ENCODE results near the gene SERPINA9.
"Not testable (repeated sequence)": the region's sequence is repeated elsewhere in the genome, so short reads cannot be mapped to it uniquely, and the experiment has no call there.

SERPINA9 gene, protein sequence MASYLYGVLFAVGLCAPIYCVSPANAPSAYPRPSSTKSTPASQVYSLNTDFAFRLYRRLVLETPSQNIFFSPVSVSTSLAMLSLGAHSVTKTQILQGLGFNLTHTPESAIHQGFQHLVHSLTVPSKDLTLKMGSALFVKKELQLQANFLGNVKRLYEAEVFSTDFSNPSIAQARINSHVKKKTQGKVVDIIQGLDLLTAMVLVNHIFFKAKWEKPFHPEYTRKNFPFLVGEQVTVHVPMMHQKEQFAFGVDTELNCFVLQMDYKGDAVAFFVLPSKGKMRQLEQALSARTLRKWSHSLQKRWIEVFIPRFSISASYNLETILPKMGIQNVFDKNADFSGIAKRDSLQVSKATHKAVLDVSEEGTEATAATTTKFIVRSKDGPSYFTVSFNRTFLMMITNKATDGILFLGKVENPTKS

DNA sequence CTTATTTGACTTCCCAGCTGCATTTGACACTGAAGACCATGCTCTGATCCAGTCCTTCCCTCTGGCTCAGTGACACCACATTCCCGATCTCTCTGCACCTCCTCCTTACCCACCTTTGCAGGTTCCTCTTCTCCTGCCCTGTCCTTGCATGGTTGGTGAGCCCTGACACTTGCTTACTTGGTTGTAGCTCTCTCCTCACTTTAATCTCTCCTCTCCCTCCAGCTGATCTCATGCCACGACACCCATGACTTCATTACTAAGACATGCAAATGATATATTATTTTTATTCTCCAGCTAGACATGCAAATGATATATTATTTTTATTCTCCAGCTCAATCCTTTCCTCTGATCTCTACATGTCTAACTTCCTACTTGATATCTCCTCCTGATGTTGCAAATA is at the start of gene SERPINA9:
Gene SERPINA9, minus strand, starts transcription at position 175 of the 400 bp plus-strand sequence. CDS start 6,357 bp downstream, outside the sequence.
- DNase-seq, result no peak

- no peak for DNase-seq
Observed at GRCh38 chr14:94524093-94524492, 48.1 kb upstream of the SERPINA9 start.

DNA sequence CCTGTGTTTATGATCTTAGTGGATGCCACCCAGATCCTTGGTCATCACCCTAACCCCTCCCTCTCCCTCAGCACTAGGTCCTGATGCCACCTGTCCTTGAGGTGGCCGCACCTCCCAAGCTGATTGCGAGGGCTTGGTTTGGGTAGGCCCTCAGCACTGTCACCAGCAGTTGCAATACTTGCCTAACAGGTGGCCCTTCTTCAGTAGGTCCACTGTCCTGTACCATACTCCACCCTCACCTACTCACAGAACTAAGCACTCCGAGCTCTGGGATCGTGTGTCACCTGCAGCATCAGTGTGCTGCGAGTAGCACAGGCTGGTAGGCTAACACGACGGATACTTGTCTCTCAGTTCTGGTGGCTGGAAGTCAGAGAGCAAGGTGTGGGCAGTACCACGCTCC is 47.3 kb upstream of the SERPINA9 start:
- no peak for DNase-seq

GRCh38 chr14:94522115-94522724 is 46.2 kb upstream of the SERPINA9 start:
- DNase-seq, result no peak

- DNase-seq, result no peak
Observed at GRCh38 chr14:94521375-94522114, 45.5 kb upstream of the SERPINA9 start.

DNA sequence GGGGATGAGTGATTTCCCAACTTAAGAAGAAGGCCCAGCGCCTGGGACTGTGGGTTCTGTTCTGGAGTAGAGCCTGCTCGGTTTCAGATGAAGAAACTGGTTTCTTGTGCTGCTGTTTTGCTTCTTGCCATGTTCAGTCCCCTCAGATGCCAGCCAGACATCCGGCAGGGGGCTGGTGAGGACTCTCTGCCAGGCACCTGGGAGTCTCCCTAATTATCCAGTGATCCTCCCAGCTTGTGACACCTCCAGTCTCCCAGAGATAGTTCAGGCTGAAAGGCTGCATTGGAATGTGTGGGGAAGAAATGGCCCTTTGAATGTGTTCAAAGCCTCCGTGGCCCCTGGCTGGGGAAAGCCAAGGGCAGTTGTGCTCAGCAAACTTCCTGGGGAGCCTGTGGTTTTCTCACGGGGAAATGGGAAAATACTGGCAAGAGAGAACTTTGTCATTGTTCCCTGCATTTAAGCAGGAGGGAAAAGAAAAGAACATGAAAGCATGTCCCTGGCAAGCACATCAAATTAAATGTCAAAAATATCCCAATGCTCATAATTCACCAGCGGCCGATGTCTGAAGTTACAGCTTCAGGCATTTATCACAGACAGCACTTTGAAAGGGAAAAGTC is 41.8 kb upstream of the SERPINA9 start:
- no peak for DNase-seq

DNA sequence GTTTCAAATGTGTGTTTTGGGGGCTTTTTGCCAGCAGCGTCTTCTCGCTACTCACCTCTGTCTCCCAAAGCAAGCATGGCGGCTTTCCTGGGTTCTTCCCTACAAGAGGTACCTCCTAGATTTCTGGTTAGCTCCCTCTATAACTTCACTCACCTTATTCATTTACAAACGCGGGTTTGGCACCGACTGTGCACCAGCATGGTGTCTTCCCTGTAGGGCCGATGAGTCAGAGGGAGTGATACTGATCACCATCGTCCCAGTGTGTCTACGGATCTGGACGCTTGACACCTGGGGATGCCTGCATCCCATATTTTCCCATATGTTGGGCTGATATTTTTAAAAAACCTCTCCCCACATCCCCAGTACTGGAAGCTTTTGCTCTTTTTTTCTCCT is 41.2 kb upstream of the SERPINA9 start:
- DNase-seq, result no peak

GRCh38 chr14:94515856-94516255 is 39.9 kb upstream of the SERPINA9 start:
- DNase-seq, result no peak

GRCh38 chr14:94515426-94515825 is 39.4 kb upstream of the SERPINA9 start:
- no peak for DNase-seq

DNA sequence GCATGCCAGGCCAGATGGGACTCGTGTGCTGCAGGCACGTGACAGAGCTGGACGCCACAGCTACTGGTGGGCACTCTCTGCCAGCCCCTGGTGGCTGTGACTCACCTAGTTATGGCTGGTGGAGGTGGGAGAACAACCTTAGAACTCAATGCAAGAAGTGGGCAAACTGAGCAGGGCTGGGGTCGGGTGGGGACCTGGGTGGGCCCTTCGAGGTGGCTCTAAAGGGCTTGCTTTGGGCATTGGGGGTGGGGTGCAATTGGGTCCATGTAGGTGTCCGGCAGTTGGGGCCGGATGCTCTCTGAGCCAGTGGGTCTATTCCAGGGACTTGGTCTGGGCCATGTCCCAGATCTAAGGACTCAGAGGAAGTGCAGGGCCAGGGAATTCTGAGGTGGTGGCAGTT is 38.4 kb upstream of the SERPINA9 start:
- DNase-seq, result no peak

GRCh38 chr14:94510481-94510880 is 34.5 kb upstream of the SERPINA9 start:
- DNase-seq, result not testable (repeated sequence)

DNA sequence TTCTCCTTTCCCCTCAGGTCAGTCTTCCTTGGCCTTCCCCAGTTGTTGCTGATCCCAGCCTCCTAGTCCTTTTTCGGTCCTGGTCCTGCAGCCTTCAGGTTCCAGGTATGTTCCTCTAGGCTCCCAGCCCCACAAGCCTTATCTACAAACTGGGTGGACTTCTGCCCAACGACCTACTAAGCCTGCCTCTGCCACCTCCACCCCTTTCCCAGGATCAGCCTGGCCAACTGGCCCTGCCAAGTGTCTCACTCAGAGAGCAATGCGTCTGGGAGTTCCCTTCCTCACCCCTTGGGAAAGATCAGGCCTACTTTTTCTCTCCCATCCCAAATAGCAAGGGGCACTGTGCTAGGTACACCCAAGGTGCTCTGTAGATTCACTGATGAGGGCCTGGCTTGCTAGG is 33.4 kb upstream of the SERPINA9 start, which contains the start of gene SERPINA12:
Gene SERPINA12, minus strand, starts transcription at position 114 of the 400 bp plus-strand sequence. CDS start 11,072 bp downstream, outside the sequence.
- DNase-seq, result no peak

DNA sequence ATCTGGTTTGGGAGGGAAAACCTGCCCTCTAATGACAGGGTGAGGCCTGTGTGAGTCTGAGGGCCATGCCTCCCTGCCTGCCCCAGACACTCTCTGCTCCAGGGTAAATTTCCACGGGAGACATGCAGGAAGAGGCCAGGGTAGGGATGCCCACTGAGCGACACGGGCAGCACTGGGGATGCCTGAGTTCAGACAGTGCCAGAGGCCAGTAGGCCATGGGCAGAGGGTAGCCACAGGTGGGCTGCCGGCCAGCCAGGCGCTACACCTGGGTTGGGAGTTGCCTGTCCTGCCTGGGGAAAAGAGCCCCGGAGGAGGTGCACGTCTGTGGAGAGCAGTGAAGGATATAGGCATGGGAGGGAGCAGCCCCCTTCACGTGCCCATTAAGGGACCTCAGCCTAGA is 29.6 kb upstream of the SERPINA9 start:
- DNase-seq, result no peak

GRCh38 chr14:94505206-94505605 is 29.2 kb upstream of the SERPINA9 start:
- no peak for DNase-seq

DNA sequence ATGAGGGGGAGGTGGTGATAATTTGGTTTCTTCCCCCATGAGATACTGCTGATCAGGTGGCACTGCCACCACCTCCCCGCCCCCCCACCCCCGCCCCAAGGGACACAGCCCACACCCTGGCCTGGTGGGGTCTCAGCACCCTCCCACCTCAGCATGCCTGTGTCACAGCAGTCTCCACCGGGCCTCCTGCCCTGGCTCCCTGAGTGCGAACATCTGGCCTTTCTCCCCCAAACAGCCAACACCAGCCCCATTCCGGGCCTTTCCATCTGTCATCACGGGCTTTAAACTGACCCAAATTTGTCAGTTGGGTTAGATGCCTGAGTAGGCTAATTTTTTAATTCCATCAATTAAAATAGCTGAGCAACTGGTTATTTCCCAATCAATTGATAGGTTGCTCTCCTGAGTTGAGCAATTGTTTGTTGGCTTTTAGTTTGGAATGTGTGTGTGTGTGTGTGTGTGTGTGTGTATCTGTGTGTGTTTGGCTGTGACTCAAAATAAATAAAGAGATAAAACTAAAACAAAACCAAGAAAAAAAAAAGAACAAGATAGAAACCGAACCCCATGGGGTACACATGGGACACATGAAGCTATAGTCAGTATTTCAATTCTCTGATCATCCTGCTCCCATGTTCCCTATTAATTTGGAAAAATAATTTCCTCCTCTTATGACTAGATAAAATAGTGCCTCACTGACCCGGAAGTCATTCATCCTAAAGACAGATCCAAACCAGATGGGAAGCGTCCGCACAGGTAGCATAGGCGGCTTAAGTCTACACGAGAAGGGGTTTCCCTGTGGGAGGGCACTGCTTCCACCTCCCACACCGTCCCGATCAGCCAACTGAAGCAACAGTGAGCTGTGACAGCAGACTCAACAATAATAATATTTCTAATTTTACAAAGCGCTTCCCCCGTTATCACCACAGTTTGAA is 25.9 kb upstream of the SERPINA9 start:
- DNase-seq, result no peak

- no peak for DNase-seq
Observed at GRCh38 chr14:94500264-94500663, 24.3 kb upstream of the SERPINA9 start.

- DNase-seq, result no peak
Observed at GRCh38 chr14:94499673-94500072, 23.7 kb upstream of the SERPINA9 start.

DNA sequence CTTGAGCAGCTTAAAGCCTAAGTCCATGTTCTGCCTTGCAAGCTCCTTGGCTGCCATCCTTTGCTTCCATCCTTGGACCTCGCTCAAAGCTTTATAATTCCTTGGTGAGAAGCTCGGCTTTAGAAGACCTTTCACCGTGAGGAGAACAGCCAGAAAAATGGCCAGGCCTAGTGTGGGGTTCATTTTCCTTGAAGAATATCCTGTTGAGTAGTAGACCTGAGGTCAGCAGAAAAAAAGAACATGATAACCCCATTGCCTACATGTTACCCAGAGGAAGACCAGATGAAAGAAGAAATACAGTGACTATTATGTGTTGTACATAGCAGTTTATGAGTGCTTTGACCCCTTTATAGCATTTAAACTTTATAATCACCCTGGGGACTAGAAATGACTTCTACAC is 22.2 kb upstream of the SERPINA9 start:
- no peak for DNase-seq

DNA sequence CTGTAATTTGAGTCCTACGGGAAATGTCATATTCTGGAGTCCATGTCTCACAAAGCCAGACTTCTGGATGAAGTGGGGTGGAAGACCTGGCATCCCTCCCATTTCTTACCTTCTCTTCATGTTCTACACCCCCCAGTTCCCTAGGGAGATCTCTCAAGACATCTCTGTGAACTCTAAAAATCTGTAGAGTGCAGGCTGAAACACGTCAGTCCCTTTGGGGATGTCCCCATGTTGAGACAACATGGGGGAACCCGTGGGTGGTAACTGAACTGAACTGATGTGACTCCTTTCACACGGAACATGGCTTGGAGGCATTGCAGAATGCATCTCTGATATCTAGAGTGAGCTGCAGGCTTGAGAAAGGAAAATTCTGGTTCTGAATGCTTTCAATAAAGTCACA is 18.1 kb upstream of the SERPINA9 start:
- no peak for DNase-seq

DNA sequence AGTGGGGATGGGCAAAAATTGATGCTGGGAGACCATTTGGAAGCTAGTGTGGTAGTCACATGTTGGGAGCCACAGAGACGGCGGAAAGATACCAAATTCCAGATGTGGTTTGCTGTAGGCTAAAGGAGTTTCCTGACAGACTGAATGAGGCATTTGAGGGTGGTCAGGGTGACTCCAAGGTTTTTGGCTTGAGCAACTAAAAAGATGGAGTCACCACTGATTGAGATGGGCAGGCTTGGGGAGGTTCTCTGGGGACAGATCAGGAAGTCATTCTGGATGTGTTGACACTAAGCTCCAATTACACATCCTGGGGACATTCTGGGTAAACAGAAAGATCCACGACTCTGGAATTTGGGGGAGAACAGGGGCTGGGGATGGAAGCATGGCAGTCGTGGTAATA is 15.5 kb upstream of the SERPINA9 start:
- DNase-seq, result peak; percentile 9

DNA sequence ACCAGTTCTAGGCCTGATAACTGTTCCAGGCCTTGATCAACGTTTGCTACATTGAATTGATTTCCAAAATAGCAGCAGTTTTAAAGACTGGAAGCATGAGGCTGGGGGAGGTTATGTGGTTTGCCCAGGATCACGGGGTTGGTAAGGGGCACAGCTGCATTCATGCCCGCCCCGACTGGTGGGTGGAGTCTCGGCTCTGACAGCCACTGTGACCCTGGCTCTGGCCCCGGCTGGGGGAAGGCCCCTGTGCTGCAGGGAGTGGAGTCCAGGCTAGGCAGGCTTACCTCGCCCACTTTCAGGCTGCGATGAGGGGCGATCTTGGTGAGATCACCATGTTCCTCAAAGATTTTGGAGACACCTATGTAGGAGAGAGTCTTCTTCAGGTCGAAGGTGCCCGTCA is 13.3 kb upstream of the SERPINA9 start:
- no peak for DNase-seq

DNA sequence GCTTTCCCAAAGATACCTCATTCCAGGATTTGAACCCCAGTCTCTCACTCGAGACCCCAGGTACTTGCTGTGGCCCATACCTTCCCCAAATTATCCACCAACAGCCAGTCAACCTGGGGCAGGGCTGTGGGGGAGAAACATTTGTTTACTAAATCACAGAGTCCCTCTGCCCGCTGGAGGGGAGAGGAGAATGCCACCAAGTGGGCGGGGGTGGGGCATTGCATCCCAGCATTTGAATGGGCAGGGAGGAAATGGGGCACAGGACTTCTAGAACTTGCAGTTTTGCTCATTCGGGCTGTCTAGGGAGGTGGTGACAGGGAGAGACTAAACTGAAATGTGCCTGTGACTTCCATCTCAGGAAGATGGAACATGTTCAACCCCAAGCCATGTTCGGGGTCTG is 10.9 kb upstream of the SERPINA9 start:
- DNase-seq, result no peak
